Lower leg skin (tissue), 4 donors: Measurements from ENCODE around the gene PROZ. TPM values are rescaled to one million over a fixed set of nuclear protein-coding genes. Genes with fewer than 3 reads are reported as not detected.
"Not testable (repeated sequence)": the region's sequence is repeated elsewhere in the genome, so short reads cannot be mapped to it uniquely, and the experiment has no call there.

ENCODE experiments used
- DNase-seq, 2 donors: peaks; one replicate each; pipeline ENCODE4 v3.0.0-alpha.2; 2019; ENCODE audit warnings: low spot score in 2 of 2
- H3K4me3 ChIP-seq: fragments of 200-600 bp; sonication (generic); 2 replicates; pipeline ENCODE4 v1.5.1; 2017; ENCODE audit warnings: mild to moderate bottlenecking, low read depth; ENCODE audit not compliant: poor library complexity, severe bottlenecking
- CTCF ChIP-seq, 3 donors: fragments of 450-650 bp; IDR thresholded peaks; one replicate each; pipeline ENCODE4 v1.5.1; 2016; ENCODE audit warnings: antibody characterized with exemption in 3 of 3, mild to moderate bottlenecking in 3 of 3, moderate library complexity in 2 of 3
- POLR2A ChIP-seq, 2 donors: fragments of 450-650 bp; IDR thresholded peaks; one replicate each; pipeline ENCODE4 v1.6.1; 2016 to 2017; ENCODE audit warnings: antibody characterized with exemption in 2 of 2, mild to moderate bottlenecking in 1 of 2, moderate library complexity in 1 of 2
- WGBS, 2 donors: methylation state at CpG; one replicate each; pipeline ENCODE4 v1.1.5; 2018; 5-methylcytosine and 5-hydroxymethylcytosine counted together
- intact Hi-C: fragments of 100-400 bp; cut with DNase I; formaldehyde crosslinking; loops from one replicate; pipeline ENCODE4 v1.15.0; 2023; ENCODE audit warnings: low total_unique reads
- total RNA-seq, 4 donors: library from RNA; depleted of rRNA; stranded (reverse); fragments of >200 nt; gene quantifications; one replicate each; pipeline ENCODE4 v1.1.0, GENCODE V29; 2016

The PROZ gene
- total RNA-seq, 4 donors from 2014 or later, result not detected

GRCh38 chr13:113158946-113159345 lies 498 bp downstream of the PROZ start:
- no peak for DNase-seq

GRCh38 chr13:113159701-113160100 lies 1.3 kb downstream of the PROZ start:
- no peak overlapping the region for H3K4me3 ChIP-seq
- no peak for TF ChIP-seq CTCF (IDR thresholded peaks at IDR 0.05)
- no peak for TF ChIP-seq POLR2A (IDR thresholded peaks at IDR 0.05)
- intact Hi-C loops, result no loop called here
- peak in 1 of 2 donors; percentile 62 for DNase-seq
- 78 to 81% methylated on average over 18 to 20 of the region's 20 CpGs for WGBS, 2 donors

More at GRCh38 chr13:113158946-113159345, 498 bp downstream of the PROZ start:
- 66 to 73% methylated on average over 7 of the region's 7 CpGs for WGBS, 2 donors
- intact Hi-C loops, result no loop called here
- TF ChIP-seq CTCF (IDR thresholded peaks at IDR 0.05) (no peak), POLR2A (IDR thresholded peaks at IDR 0.05) (no peak)
- H3K4me3 ChIP-seq, result no peak overlapping the region

GRCh38 chr13:113160983-113161382 lies 2.5 kb downstream of the PROZ start:
- intact Hi-C loops, result no loop called here
- no peak overlapping the region for H3K4me3 ChIP-seq
- 70 to 77% methylated on average over 12 of the region's 12 CpGs for WGBS, 2 donors
- DNase-seq, result peak in 1 of 2 donors; percentile 81
- TF ChIP-seq POLR2A (IDR thresholded peaks at IDR 0.05), result no peak
- TF ChIP-seq CTCF (IDR thresholded peaks at IDR 0.05), result no peak

- H3K4me3 ChIP-seq, result no peak overlapping the region
- intact Hi-C loops, result no loop called here
- no peak for TF ChIP-seq CTCF (IDR thresholded peaks at IDR 0.05)
- no peak for TF ChIP-seq POLR2A (IDR thresholded peaks at IDR 0.05)
- 44 to 48% methylated on average over 14 of the region's 16 CpGs for WGBS, 2 donors
- peak in 1 of 2 donors; percentile 76 for DNase-seq
These were observed 3.0 kb downstream of the PROZ start for GRCh38 chr13:113161433-113161832.

- DNase-seq, intact Hi-C loops, H3K4me3 ChIP-seq: not testable (repeated sequence)
- WGBS, 2 donors, result 52 to 56% methylated on average over 3 to 6 of the region's 13 CpGs
These were observed 3.5 kb downstream of the PROZ start for GRCh38 chr13:113161975-113162374.

GRCh38 chr13:113162783-113163685 lies 4.6 kb downstream of the PROZ start:
- no peak for DNase-seq
- WGBS, 2 donors, result 31 to 39% methylated on average over 23 to 25 of the region's 25 CpGs
- H3K4me3 ChIP-seq, result no peak overlapping the region
- TF ChIP-seq CTCF (IDR thresholded peaks at IDR 0.05) (no peak), POLR2A (IDR thresholded peaks at IDR 0.05) (no peak)
- intact Hi-C loops, result no loop called here
